K562 treated with DMSO at 1 percent for 4 hours (cell line): ENCODE results near the gene C1orf116. TPM values are rescaled to one million over a fixed set of nuclear protein-coding genes. Genes with fewer than 3 reads are reported as not detected.

ENCODE experiments used
- total RNA-seq: library from RNA; unstranded; fragments of 300-600 nt; gene quantifications from 2 replicates; pipeline ENCODE4 v1.2.3, GENCODE V29; 2022; ENCODE audit not compliant: insufficient read depth

Gene C1orf116
- 1.4 and 1.7 TPM in 2 replicates for total RNA-seq

GRCh38 chr1:207032528-207033017 lies at the start of gene C1orf116:
Gene C1orf116 (minus strand): TSS chr1:207032756. CDS start chr1:207027598, 5,158 bp downstream.

GRCh38 chr1:207052911-207053769 lies 20.6 kb upstream of the C1orf116 start, which contains the start of gene PFKFB2:
Gene PFKFB2 (plus strand): TSS chr1:207053275. CDS start chr1:207054718, 1,443 bp downstream.

GRCh38 chr1:207051191-207051943 lies 18.8 kb upstream of the C1orf116 start, which contains the start of gene YOD1:
Gene YOD1 (minus strand): TSS chr1:207051208. CDS start chr1:207051030, 178 bp downstream.

GRCh38 chr1:206970446-206970845 lies 62.1 kb downstream of the C1orf116 start, which contains the start of gene FCAMR:
Gene FCAMR (minus strand): TSS chr1:206970460. CDS start chr1:206970125, 335 bp downstream.

Other genes starting within 250 kb of the C1orf116 start
- not detected in 2 replicates for gene IL20, start 167.1 kb downstream of the C1orf116 start, total RNA-seq
- not detected in 2 replicates for gene IL24, start 135.3 kb downstream of the C1orf116 start, total RNA-seq
- not detected in 2 replicates for gene FCMR, start 110.8 kb downstream of the C1orf116 start, total RNA-seq
- 0.13 TPM in 1 of 2 replicates, not detected in the other for gene PIGR, start 86.3 kb downstream of the C1orf116 start, total RNA-seq
- not detected in 2 replicates for gene FCAMR, start 62.3 kb downstream of the C1orf116 start, total RNA-seq
- gene YOD1, start 18.5 kb upstream of the C1orf116 start, total RNA-seq, result 17.7 and 23.6 TPM in 2 replicates
- 13.8 and 17.5 TPM in 2 replicates for gene PFKFB2, start 20.5 kb upstream of the C1orf116 start, total RNA-seq
- gene C4BPB, start 56.1 kb upstream of the C1orf116 start, total RNA-seq, result not detected in 2 replicates
- gene C4BPA, start 71.5 kb upstream of the C1orf116 start, total RNA-seq, result 0.57 and 0.73 TPM in 2 replicates